ENCODE data around the gene KIAA1958.
"Not testable (repeated sequence)": the region's sequence is repeated elsewhere in the genome, so short reads cannot be mapped to it uniquely, and the experiment has no call there.

DNA sequence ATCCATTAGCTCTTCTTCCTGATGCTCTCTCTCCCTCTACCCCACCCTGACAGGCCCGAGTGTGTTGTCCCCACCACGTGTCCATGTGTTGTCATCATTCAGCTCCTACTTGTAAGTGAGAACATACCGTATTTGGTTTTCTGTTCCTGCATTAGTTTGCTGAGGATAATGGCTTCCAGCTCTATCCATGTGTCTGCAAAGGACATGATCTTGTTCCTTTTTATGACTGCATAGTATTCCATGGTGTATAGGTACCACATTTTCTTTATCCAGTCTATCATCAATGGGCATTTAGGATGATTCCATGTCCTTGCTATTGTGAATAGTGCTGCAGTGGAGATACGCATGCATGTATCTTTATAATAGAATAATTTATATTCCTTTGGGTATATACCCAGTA, 186.6 kb downstream of the KIAA1958 start:
- TF ChIP-seq, protein P1, sequence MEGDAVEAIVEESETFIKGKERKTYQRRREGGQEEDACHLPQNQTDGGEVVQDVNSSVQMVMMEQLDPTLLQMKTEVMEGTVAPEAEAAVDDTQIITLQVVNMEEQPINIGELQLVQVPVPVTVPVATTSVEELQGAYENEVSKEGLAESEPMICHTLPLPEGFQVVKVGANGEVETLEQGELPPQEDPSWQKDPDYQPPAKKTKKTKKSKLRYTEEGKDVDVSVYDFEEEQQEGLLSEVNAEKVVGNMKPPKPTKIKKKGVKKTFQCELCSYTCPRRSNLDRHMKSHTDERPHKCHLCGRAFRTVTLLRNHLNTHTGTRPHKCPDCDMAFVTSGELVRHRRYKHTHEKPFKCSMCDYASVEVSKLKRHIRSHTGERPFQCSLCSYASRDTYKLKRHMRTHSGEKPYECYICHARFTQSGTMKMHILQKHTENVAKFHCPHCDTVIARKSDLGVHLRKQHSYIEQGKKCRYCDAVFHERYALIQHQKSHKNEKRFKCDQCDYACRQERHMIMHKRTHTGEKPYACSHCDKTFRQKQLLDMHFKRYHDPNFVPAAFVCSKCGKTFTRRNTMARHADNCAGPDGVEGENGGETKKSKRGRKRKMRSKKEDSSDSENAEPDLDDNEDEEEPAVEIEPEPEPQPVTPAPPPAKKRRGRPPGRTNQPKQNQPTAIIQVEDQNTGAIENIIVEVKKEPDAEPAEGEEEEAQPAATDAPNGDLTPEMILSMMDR (IDR thresholded peaks at IDR 0.05; ENCODE audit: insufficient read depth, low read depth, low read length) = not testable (repeated sequence)
- TF ChIP-seq EZH2 (IDR thresholded peaks at IDR 0.05; ENCODE audit: insufficient read depth, low read length) = not testable (repeated sequence)

Data from astrocyte (in vitro differentiated cells and primary cell).